ENCODE results near the gene MAGEA3. TPM values are rescaled to one million over a fixed set of nuclear protein-coding genes. Genes with fewer than 3 reads are reported as not detected.
A peak's percentile ranks its signal among the peaks of the same experiment; 100 is the strongest.
"Not testable (repeated sequence)": the region's sequence is repeated elsewhere in the genome, so short reads cannot be mapped to it uniquely, and the experiment has no call there.

Gene MAGEA3, protein sequence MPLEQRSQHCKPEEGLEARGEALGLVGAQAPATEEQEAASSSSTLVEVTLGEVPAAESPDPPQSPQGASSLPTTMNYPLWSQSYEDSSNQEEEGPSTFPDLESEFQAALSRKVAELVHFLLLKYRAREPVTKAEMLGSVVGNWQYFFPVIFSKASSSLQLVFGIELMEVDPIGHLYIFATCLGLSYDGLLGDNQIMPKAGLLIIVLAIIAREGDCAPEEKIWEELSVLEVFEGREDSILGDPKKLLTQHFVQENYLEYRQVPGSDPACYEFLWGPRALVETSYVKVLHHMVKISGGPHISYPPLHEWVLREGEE
- total RNA-seq: not detected
- not detected for polyA plus RNA-seq
- total RNA-seq: 0 reads per million in 6 experiments

DNA sequence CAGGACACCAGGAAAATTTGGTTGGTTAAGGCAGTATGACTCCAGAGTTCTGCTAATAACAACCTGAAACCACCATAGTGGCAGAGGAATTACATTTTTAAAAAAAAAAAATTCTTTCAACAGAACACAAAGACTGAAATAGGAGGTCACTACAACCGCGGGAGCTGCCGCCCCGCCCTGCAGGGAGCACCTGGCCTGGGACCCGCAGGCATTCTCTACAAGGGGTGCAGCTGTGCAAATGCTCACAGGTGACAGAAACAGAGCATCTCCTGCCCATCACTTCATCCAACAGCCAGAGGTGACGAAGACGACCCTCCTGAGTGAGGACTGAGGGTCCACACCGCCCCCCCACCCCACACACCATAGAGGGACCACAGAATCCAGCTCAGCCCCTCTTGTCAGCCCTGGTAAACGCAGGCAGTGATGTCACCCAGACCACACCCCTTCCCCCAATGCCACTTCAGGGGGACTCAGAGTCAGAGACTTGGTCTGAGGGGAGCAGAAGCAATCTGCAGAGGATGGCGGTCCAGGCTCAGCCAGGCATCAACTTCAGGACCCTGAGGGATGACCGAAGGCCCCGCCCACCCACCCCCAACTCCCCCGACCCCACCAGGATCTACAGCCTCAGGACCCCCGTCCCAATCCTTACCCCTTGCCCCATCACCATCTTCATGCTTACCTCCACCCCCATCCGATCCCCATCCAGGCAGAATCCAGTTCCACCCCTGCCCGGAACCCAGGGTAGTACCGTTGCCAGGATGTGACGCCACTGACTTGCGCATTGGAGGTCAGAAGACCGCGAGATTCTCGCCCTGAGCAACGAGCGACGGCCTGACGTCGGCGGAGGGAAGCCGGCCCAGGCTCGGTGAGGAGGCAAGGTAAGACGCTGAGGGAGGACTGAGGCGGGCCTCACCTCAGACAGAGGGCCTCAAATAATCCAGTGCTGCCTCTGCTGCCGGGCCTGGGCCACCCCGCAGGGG lies at the start of gene MAGEA3:
MAGEA3 (plus strand) TSS at position 843 of the 980 bp plus-strand sequence. CDS start 2,039 bp downstream, outside the sequence.
- H3K36me3 Mint-ChIP-seq, DNase-seq, H3K27ac Mint-ChIP-seq, H3K9me3 Mint-ChIP-seq, ATAC-seq, H3K4me3 Mint-ChIP-seq, H3K27me3 Mint-ChIP-seq, POLR2A ChIA-PET, H3K4me1 Mint-ChIP-seq: not testable (repeated sequence)

DNA sequence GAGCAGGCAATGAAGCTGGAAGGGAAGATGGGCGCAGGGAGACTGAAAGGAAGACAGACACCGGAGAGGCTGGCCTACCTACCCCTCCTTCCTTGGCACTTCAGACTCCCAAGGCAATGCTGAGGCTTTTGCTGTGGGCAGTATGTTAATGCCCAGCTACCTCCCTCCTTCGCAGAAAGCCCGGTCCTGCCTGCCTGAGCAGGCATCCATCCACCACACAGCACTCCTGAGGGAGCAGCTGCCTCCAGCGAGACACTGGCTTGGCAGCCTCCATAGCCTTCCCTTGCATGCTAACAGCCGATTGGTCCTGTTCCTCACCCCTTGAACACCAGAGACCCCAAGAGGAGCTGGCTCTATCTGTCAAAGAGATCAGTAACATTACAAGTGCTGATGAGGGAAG lies 46.5 kb upstream of the MAGEA3 start:
- H3K4me3 Mint-ChIP-seq: no peak overlapping the region
- no peaks in the 10 kb centered on the region for H3K36me3 Mint-ChIP-seq
- no peak for ATAC-seq
- no peak for DNase-seq
- peaks cover 0 to 28% (median 5%) of the 10 kb centered on the region in 5 donors for H3K27me3 Mint-ChIP-seq
- POLR2A ChIA-PET: no interaction called here
- no peaks in the 10 kb centered on the region for H3K4me1 Mint-ChIP-seq
- H3K9me3 Mint-ChIP-seq: no peaks in the 10 kb centered on the region
- no peak overlapping the region for H3K27ac Mint-ChIP-seq

DNA sequence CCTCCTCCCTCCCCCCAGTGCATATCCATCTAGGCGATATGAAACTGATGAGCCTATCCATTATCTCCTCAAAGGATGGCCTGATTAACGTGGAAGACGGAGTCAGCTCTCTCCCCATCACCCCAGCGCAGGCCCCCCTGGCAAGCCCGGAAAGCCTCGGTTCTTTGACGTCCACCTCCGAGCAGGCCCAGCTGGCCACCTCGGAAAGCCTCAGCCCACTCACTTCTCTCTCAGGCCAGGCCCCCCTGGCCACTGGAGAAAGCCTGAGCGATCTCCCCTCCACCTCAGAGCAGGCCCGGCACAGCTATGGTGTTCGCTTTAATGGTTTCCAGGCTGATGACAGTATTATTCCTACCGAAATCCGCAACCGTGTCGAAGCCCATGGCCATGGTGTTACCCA lies 46.1 kb upstream of the MAGEA3 start:
- POLR2A ChIA-PET: no interaction called here
- no peaks in the 10 kb centered on the region for H3K4me1 Mint-ChIP-seq
- no peaks in the 10 kb centered on the region for H3K36me3 Mint-ChIP-seq
- H3K27me3 Mint-ChIP-seq: peaks cover 0 to 28% (median 5%) of the 10 kb centered on the region in 5 donors
- no peaks in the 10 kb centered on the region for H3K9me3 Mint-ChIP-seq
- ATAC-seq (no peak), DNase-seq (no peak)
- H3K4me3 Mint-ChIP-seq: no peak overlapping the region
- H3K27ac Mint-ChIP-seq: no peak overlapping the region

DNA sequence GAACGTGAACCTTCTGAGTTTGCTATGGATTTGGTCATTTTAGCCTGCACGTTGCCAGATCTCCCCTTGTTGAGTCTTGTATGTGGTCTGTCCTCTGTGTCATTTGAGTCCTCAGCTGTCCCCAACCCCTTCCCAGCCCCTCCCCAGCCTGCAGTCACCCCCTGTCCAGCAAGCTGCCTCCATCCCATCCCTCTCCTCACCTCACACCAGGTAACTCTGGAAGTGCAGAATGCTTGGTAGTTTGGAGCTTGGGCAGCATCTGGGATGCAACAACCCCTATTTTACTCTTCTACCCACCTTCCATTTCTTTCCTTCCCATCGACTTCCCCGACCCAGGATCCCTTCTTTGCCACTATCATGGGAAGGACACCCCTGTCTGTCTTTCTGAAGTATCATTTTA lies 42.5 kb upstream of the MAGEA3 start:
- POLR2A ChIA-PET: no interaction called here
- DNase-seq: no peak
- Mint-ChIP-seq H3K27me3 (peaks cover 0 to 22% (median 1%) of the 10 kb centered on the region in 5 donors), H3K4me3 (no peak overlapping the region), H3K4me1 (no peaks in the 10 kb centered on the region), H3K27ac (no peak overlapping the region), H3K36me3 (no peaks in the 10 kb centered on the region), H3K9me3 (no peaks in the 10 kb centered on the region)
- no peak for ATAC-seq

DNA sequence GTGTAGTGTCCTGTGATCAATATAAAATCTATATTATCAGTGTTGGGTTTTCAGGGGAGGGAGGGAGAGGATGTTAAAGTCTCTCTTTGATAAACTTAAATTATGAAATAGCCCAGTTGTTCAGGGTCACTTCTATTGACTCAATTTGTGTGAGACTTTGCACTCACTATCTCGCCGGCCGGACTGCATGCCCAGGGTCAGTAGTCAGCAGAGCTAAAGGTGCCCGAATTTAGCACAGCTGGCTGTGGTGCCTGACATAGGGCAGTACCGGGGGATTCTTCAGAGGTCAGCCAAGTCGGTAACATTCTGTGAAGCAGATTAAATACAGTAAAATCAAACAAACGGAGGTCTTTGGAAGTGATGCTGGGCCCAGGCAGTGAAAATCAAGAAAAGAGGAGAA lies 41.7 kb upstream of the MAGEA3 start:
- DNase-seq: no peak
- H3K9me3 Mint-ChIP-seq: no peaks in the 10 kb centered on the region
- ATAC-seq: no peak
- no peaks in the 10 kb centered on the region for H3K4me1 Mint-ChIP-seq
- H3K27me3 Mint-ChIP-seq: peaks cover 0 to 22% (median 2%) of the 10 kb centered on the region in 5 donors
- H3K36me3 Mint-ChIP-seq: no peaks in the 10 kb centered on the region
- POLR2A ChIA-PET: no interaction called here
- H3K27ac Mint-ChIP-seq: no peak overlapping the region
- no peak overlapping the region for H3K4me3 Mint-ChIP-seq

DNA sequence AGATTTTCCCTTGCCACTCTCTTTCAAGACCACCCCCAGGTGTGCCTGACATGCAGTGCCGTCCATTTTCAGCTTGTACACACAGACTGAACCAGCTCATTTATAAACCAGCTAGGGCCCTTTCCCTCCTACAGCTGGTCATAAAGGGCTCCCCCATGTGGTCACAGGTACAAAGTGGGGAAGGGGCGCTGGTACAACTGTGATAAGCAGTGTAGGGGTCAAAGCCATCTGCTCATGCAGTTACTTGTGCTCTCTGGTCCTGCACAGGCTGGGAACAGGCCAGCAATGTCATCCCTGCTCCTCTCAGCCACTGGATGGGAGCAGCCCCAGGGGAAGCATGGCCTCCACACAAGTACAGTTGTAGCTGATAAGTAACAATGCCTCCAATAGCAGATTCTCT lies 40.3 kb upstream of the MAGEA3 start:
- ATAC-seq (no peak), DNase-seq (no peak)
- POLR2A ChIA-PET: no interaction called here
- H3K36me3 Mint-ChIP-seq: no peaks in the 10 kb centered on the region
- no peak overlapping the region for H3K4me3 Mint-ChIP-seq
- peaks cover 0 to 2% (median 0%) of the 10 kb centered on the region in 9 donors for H3K9me3 Mint-ChIP-seq
- no peaks in the 10 kb centered on the region for H3K4me1 Mint-ChIP-seq
- peaks cover 0 to 19% (median 2%) of the 10 kb centered on the region in 5 donors for H3K27me3 Mint-ChIP-seq
- H3K27ac Mint-ChIP-seq: no peak overlapping the region

DNA sequence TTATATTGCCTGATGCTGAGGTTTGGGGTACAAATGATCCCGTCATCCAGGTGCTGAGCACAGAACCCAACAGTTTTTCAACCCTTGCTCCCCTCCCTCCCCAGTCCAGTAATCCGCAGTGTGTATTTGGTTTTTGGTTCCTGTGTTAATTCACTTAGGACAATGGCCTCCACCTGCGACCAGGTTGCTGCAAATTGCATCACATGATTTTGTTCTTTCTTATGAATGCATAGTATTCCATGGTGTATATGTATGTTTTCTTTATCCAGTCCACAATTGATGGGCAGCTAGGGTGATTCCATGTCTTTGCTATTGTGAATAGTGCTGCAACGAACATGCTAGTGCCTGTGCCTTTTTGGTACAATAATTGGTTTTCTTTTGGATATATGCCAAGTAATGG lies 35.5 kb upstream of the MAGEA3 start:
- H3K9me3 Mint-ChIP-seq: peaks cover 2 to 32% (median 9%) of the 10 kb centered on the region in 9 donors
- H3K4me3 Mint-ChIP-seq: no peak overlapping the region
- DNase-seq (no peak), ATAC-seq (no peak)
- POLR2A ChIA-PET: no interaction called here
- H3K27ac Mint-ChIP-seq: no peak overlapping the region
- H3K4me1 Mint-ChIP-seq: no peaks in the 10 kb centered on the region
- peaks cover 0 to 15% (median 2%) of the 10 kb centered on the region in 5 donors for H3K27me3 Mint-ChIP-seq
- peaks cover 0 to 7% (median 0%) of the 10 kb centered on the region in 3 donors for H3K36me3 Mint-ChIP-seq

DNA sequence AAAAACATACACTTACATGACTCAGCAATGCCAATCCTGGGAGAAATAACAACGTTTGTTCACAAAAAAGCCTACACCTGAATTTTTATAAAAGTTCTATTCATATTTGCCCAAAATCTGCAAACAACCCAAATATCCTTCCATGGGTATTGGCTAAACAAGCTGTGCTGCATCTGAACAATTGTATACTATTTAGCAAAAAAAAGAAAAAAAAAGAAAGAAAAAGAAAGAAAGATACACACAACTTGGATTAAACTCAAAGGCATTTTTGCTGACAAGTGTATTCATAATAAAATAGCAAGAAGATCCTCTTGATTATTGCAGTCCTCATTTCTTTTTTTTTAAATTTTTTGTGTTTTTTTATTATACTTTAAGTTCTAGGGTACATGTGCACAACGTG lies 24.5 kb upstream of the MAGEA3 start:
- peaks cover 0 to 24% (median 8%) of the 10 kb centered on the region in 5 donors for H3K27me3 Mint-ChIP-seq
- no peak overlapping the region for H3K4me3 Mint-ChIP-seq
- no peaks in the 10 kb centered on the region for H3K36me3 Mint-ChIP-seq
- H3K27ac Mint-ChIP-seq: no peak overlapping the region
- ATAC-seq (no peak), DNase-seq (no peak)
- POLR2A ChIA-PET: no interaction called here
- no peaks in the 10 kb centered on the region for H3K4me1 Mint-ChIP-seq
- H3K9me3 Mint-ChIP-seq: peaks cover 0 to 4% (median 0%) of the 10 kb centered on the region in 9 donors

DNA sequence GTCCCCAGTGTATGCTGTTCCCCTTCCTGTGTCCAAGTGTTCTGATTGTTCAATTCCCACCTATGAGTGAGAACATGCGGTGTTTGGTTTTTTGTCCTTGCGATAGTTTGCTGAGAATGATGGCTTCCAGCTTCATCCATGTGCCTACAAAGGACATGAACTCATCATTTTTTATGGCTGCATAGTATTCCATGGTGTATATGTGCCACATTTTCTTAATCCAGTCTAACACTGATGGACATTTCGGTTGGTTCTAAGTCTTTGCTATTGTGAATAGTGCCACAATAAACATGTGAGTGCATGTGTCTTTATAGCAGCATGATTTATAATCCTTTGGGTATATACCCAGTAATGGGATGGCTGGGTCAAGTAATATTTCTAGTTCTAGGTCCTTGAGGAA lies 23.9 kb upstream of the MAGEA3 start:
- H3K4me3 Mint-ChIP-seq, DNase-seq, POLR2A ChIA-PET, H3K4me1 Mint-ChIP-seq, H3K9me3 Mint-ChIP-seq, H3K27ac Mint-ChIP-seq, ATAC-seq, H3K36me3 Mint-ChIP-seq: not testable (repeated sequence)
- peaks cover 0 to 20% (median 8%) of the 10 kb centered on the region in 5 donors for H3K27me3 Mint-ChIP-seq

DNA sequence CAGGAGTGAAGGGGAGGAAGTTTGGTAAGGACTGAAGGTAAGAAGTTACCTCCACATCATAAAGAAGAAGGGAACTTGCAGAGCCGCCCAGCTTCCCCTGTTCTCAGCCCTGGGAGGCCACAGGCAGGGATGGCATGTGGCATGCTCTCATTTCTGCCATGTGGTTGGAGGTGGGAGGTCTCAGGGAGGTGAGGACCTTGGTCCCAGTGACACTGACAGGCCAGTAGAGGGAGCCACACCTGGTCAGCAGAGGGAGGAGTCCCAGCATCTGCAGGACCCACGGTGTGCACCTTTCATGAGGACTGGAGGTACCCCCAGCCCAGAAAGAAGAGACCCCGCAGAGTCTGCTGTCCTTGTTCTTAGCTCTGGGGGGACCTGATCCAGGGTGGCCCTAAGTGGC lies 17.6 kb upstream of the MAGEA3 start:
- ATAC-seq, H3K27me3 Mint-ChIP-seq, H3K36me3 Mint-ChIP-seq, H3K4me3 Mint-ChIP-seq, DNase-seq, H3K9me3 Mint-ChIP-seq, H3K4me1 Mint-ChIP-seq, POLR2A ChIA-PET, H3K27ac Mint-ChIP-seq: not testable (repeated sequence)

DNA sequence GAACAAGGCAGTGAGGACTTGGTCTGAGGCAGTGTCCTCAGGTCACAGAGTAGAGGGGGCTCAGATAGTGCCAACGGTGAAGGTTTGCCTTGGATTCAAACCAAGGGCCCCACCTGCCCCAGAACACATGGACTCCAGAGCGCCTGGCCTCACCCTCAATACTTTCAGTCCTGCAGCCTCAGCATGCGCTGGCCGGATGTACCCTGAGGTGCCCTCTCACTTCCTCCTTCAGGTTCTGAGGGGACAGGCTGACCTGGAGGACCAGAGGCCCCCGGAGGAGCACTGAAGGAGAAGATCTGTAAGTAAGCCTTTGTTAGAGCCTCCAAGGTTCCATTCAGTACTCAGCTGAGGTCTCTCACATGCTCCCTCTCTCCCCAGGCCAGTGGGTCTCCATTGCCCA lies 1.8 kb downstream of the MAGEA3 start:
- H3K27me3 Mint-ChIP-seq, POLR2A ChIA-PET, H3K36me3 Mint-ChIP-seq, H3K9me3 Mint-ChIP-seq, H3K27ac Mint-ChIP-seq, ATAC-seq, H3K4me1 Mint-ChIP-seq, H3K4me3 Mint-ChIP-seq: not testable (repeated sequence)
- DNase-seq: peak in 1 of 10 donors; percentile 45

DNA sequence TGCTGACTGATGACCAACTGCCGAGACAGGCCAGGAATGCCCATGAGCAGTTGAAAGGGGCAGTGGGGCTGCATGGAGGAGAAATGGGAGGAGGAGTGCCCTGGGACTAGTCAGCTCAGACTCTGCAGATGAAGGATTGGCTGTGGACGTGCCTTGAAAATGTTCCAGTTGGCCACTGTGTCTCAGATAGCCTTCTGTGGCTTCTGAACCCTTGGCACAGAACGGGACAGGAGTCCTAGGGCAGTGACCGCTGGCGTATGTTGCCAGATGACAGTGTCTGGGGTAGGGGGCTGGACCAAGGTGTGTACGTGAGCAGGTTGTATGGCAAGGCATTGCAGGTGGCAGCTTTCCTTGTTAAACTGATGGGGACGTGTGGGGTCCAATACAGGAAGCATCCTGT lies 7.9 kb downstream of the MAGEA3 start:
- H3K27me3 Mint-ChIP-seq, H3K36me3 Mint-ChIP-seq, H3K4me1 Mint-ChIP-seq, POLR2A ChIA-PET, ATAC-seq, H3K4me3 Mint-ChIP-seq, H3K9me3 Mint-ChIP-seq, DNase-seq, H3K27ac Mint-ChIP-seq: not testable (repeated sequence)

DNA sequence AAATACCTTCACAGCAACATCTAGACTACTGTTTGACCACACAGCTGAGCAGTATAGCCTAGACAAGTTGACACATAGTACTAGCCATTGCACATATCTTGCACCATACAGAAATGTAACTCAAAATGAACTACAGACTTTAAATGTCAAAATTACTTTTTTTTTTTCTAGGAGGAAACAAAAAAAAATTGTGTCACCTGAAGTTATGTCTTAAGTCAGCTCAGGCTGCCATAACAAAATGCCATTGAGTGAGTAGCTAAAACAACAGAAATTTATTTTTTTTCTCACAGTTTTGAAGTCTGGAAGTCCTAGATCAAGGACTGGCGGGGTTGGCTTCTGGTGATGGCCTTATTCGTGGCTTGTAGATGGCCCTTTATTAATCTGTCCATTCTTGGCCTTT lies 10.6 kb downstream of the MAGEA3 start, which contains the start of gene CSAG2:
CSAG2 (minus strand) TSS at position 101 of the 400 bp plus-strand sequence. CDS start 161 bp downstream, outside the sequence.
- H3K27ac Mint-ChIP-seq, H3K4me3 Mint-ChIP-seq, DNase-seq, ATAC-seq, H3K9me3 Mint-ChIP-seq, POLR2A ChIA-PET, H3K36me3 Mint-ChIP-seq, H3K27me3 Mint-ChIP-seq, H3K4me1 Mint-ChIP-seq: not testable (repeated sequence)
